Urothelium cell line (cell line): ENCODE measurements around the gene MCM3.
A peak's percentile ranks its signal among the peaks of the same experiment; 100 is the strongest.

ENCODE experiments used
- DNase-seq: peaks from one replicate; pipeline ENCODE4 v3.0.0; 2011; ENCODE audit warnings: low spot score, mixed read lengths
- FAIRE-seq: peaks from 2 replicates; lab custom pipeline; 2011; peaks lifted over from hg19 to GRCh38; lab: Jason Lieb, UNC

Gene MCM3

GRCh38 chr6:52284460-52285176 lies at the start of gene MCM3:
Gene MCM3 (minus strand): TSS chr6:52284742. CDS start chr6:52284674, 68 bp downstream.
- DNase-seq (peak; percentile 98), FAIRE-seq (peak; percentile 95)

- FAIRE-seq, result no peak
- DNase-seq, result no peak
Observed at GRCh38 chr6:52333840-52334200, 49.3 kb upstream of the MCM3 start.

GRCh38 chr6:52331793-52332457 lies 47.4 kb upstream of the MCM3 start:
- peak; percentile 68 for FAIRE-seq
- no peak for DNase-seq

- DNase-seq, result no peak
- FAIRE-seq, result no peak
Observed at GRCh38 chr6:52330470-52330869, 45.9 kb upstream of the MCM3 start.

GRCh38 chr6:52328729-52329128 lies 44.2 kb upstream of the MCM3 start:
- DNase-seq (no peak), FAIRE-seq (no peak)

GRCh38 chr6:52328303-52328662 lies 43.7 kb upstream of the MCM3 start:
- FAIRE-seq (no peak), DNase-seq (no peak)

- DNase-seq (no peak), FAIRE-seq (no peak)
Observed at GRCh38 chr6:52326540-52327364, 42.2 kb upstream of the MCM3 start.

GRCh38 chr6:52325695-52326471 lies 41.3 kb upstream of the MCM3 start:
- FAIRE-seq (no peak), DNase-seq (no peak)

- DNase-seq (no peak), FAIRE-seq (no peak)
Observed at GRCh38 chr6:52324189-52324588, 39.6 kb upstream of the MCM3 start.

GRCh38 chr6:52317841-52318581 lies 33.5 kb upstream of the MCM3 start:
- FAIRE-seq (no peak), DNase-seq (peak; percentile 49)

GRCh38 chr6:52317211-52317610 lies 32.7 kb upstream of the MCM3 start:
- no peak for DNase-seq
- no peak for FAIRE-seq

GRCh38 chr6:52314752-52315151 lies 30.2 kb upstream of the MCM3 start:
- DNase-seq (no peak), FAIRE-seq (no peak)

GRCh38 chr6:52312461-52312860 lies 27.9 kb upstream of the MCM3 start:
- peak; percentile 22 for DNase-seq
- FAIRE-seq, result no peak

GRCh38 chr6:52310932-52311331 lies 26.4 kb upstream of the MCM3 start:
- no peak for FAIRE-seq
- no peak for DNase-seq

GRCh38 chr6:52307900-52308372 lies 23.4 kb upstream of the MCM3 start:
- no peak for FAIRE-seq
- no peak for DNase-seq

GRCh38 chr6:52306972-52307870 lies 22.7 kb upstream of the MCM3 start:
- FAIRE-seq, result no peak
- DNase-seq, result no peak

GRCh38 chr6:52305948-52306767 lies 21.6 kb upstream of the MCM3 start:
- FAIRE-seq (no peak), DNase-seq (no peak)

- no peak for DNase-seq
- no peak for FAIRE-seq
Observed at GRCh38 chr6:52305411-52305810, 20.9 kb upstream of the MCM3 start.
